ENCODE data around the gene MBD1. TPM values are rescaled to one million over a fixed set of nuclear protein-coding genes. Genes with fewer than 3 reads are reported as not detected.
"Not testable (repeated sequence)": the region's sequence is repeated elsewhere in the genome, so short reads cannot be mapped to it uniquely, and the experiment has no call there.

MBD1 gene
- total RNA-seq, 1 donor from 2014 or later = 74.9 TPM

DNA sequence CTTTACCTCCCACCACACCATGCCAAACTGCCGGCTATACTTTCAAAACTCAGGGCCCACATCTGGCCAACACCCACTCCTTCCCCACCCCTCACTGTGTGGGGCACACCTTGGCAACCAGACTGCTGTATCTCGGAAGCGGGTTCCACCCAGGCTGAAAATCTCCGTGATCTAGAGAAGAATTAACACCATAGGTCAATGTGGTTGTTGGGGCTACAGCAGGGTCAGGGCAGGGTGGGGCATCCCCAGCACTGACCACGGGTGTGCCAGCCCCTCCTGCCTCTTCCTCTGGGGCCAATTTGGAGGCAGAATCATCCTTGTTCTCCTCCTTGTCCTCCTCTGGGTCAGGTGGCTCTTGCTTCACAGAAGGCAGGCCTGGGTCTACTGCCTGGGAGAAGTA is 8.8 kb downstream of the MBD1 start:
- no peak for DNase-seq

DNA sequence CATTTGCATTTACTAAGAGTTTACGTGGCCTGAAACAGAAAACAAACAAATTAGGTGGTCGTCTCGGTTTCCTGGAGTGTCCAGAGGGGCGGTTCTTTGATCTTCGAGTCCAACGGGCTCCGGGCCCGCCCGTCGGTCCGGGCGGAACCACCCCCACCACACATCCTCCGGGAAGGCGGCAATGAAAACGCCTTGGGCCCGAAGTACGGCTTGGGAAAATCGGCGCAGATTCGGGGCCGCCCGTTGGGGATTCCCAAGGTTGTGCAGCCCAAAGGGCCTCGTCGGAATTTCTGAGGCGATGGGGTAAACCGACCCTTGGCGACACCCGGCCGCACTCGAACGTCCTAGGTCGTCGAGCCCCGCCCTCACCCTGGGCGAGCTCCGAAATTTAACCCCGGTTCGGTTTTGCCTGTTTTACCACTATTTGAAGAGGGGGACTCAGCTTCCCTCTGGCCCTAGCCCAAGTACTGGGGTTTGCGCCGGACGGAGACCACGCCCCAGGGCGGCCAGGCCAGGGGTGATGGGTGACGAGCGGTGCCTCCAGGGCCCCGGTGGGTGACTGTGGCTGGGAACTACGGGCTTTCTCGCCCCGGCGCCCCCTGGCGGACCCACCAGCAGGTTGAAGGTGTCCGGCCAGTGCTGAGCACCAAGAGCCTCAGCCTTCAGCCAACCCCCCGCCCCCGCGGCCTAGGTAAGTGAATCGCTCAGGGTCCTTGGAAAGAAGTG is 13.1 kb downstream of the MBD1 start:
- peak; percentile 91 for DNase-seq

DNA sequence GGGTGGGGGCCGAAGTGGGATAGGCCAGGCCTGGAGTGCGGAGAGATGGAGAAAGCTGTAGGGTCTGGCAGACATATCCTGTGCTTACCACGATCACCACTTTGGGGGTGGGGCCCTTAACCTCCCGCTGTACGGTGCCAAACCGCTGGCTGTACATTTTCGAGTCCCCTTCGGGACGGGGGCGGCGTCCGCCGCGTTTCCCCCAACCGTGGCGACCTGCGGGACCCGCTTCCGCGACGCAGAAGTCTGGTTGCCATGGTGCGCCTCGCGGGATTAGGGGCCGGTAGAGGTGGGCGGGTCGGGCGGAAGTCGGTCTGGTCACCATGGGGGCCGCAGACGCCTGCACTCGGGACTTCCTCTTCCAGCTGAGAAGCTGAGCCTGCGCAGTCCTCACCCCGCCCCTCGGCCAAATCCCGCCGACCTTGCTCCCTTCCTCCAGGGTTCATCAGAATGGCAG is 15.0 kb downstream of the MBD1 start, which contains the start of gene CFAP53:
Gene CFAP53 (minus strand): TSS at position 248 of the 457 bp plus-strand sequence. CDS start 91 bp downstream, at position 157.
- peak; percentile 93 for DNase-seq

DNA sequence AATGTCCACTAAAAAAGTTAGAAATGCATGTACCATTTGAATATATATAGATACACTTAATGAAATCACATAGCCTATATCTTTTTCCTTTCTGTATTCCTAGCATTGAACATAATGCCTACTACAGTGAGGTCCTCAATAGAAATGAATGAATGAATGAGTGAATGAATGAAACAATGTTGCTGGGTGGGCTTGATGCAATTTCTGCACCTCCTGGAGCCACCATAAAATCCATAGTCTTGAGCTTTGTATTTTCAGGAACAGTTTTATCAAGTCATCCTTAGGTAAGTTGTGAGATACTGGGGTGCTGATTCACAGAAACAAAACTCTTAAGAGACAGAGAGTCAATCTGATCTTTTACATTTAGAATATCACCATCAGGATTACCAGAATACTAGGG is 18.3 kb downstream of the MBD1 start:
- no peak for DNase-seq

DNA sequence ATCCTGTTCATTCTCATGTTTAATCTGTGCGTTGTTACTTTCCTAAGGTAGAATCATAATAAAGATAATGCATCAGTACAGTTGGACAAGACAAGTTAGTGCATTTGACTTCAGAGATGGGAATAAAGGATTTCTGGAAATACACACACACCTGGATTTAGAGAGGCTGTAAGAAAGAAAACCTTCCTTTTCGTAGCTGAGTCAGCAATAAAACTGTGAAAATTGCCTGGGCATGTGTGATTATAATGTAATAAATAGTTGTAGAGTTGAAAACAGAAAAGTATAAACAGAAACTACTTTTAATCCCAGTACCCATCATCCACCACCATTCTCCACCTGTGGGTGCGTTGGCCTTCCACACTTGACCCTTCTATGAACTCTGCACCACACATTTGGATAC is 30.4 kb downstream of the MBD1 start:
- DNase-seq = no peak

DNA sequence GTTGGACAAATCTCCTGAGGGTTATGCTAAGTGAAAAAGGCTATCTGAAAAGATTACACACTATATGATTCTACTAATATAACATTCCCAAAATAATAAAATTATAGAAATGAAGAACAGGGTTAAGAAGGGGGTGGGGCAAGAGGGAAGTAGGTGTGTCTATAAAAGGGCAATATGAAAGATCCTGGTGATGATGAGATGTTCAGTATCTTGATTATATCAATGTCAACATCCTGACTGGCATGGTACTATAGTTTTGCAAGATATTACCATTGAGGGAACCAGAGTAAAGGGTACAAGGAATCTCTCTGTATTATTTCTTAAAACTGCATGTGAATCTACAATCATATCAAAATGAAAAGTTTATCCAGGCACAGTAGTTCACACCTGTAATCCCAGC is 31.7 kb downstream of the MBD1 start:
- DNase-seq = no peak

DNA sequence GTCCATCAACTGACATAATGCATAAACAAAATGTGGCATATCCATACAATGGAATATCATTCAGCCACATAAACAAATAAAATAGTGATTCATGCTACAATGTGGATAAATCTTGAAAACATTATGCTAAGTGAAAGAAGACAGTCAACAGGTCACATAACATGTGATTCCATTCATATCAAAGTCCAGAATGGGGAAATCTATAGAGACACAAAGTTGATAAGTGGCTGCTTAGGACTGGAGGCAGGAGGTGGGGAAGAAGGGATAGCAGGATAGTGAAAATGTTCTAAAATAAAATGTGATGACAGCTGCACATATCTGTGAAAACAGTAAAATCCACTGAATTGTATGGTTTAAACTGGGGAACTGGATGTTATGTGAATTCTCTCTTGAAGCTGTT is 33.8 kb downstream of the MBD1 start:
- DNase-seq = no peak

DNA sequence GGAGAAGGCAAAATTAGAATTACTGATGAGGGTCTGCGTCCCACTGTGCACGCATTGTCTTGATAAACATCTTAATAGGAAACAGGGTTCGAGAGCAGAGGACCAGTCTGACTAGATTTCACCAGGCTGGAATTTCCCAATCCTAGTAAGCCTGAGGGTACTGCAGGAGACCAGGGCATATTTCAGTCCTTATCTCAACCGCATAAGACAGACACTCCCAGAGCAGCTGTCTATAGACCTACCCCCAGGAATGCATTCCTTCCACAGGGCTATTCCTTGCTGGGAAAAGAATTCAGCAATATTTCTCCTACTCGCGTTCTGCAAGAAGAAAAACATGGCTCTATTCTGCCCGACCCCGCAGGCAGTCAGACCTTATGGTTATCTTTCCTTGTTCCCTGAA is 39.6 kb downstream of the MBD1 start:
- DNase-seq = not testable (repeated sequence)

DNA sequence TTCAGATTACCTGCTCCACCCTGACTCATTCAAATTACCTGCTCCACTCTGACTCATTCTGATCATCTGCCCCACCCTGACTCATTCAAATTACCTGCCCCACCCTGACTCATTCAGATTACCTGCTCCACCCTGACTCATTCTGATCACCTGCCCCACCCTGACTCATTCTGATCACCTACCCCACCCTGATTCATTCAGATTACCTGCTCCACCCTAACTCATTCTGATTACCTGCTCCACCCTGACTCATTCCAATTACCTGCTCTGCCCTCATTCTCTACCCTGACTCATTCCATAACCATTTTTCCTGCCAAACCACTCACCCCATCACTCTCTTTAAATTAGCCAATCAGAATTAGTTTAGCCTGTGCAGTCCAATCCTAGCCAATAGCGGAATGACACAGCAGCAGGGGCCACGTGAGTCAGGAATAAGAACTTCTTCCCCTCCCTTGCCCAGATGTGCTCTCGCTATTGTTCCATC is 41.2 kb downstream of the MBD1 start:
- no peak for DNase-seq

DNA sequence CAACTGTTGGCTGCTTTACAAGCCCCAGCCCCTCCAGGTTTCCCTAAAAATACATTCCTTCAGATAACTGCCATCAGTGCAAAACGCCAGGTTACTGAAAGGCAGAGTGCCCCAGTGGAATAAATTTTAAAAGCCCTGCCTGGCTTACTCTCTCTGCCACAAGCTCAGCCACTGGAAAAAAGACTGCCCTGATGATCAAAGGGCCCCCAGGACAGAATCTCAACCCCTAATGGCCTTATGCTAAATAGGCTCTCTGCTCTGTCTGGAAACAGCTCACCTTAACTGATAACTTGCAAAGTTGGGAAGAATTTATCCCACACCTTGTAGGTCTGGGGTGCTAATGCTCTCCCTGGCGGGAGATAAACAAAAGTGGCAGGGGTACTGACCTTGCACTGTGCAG is 48.9 kb downstream of the MBD1 start:
- DNase-seq = no peak

DNA sequence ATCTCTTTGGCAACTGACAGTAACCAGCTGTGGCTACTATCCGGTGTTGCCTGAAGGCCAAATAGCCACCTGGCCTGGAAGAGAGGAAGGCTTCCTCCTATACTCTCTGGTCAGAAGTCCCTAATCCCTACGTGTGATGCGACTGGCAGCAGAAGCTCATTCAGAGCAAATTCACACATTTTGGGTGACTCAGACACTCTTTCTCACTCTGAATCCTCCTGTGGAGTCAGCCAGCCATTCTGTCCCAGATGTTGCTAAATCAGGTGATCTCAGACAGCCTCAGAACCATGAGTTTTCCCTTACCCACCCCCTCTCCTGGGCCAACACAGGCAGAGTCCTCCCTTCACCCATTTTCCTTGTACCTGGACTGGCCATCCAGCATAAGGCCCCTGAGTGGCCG is 49.7 kb downstream of the MBD1 start:
- DNase-seq = no peak

DNA sequence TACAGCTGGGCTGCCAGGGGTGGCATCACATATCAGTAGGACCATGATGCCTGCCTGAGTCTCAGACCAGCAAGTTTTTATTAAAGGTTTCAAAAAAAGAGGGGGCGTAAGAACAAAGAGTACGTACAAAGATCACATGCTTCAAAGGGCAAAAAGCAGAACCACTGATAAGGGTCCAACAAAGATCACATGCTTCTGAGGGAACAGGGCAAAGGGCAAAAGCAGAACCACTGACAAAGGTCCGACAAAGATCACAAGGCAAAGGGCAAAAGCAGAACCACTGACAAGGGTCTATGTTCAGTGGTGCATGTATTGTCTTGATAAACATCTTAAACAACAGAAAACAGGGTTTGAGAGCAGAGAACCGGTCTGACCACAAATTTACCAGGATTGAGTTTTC is 61.1 kb downstream of the MBD1 start:
- not testable (repeated sequence) for DNase-seq

Other genes starting within 250 kb of the MBD1 start
- 0.70 and 0.85 TPM in 2 replicates for gene MYO5B, start 86.4 kb downstream of the MBD1 start, total RNA-seq
- under 0.01 and 0.14 TPM in 2 replicates for gene CFAP53, start 15.0 kb downstream of the MBD1 start, total RNA-seq
- 49.7 and 51.3 TPM in 2 replicates for gene CXXC1, start 6.2 kb upstream of the MBD1 start, total RNA-seq
- gene SKA1, start 93.5 kb upstream of the MBD1 start, total RNA-seq = 4.6 and 18.0 TPM in 2 replicates

Measured in dermis blood vessel endothelial cell (primary cell).